GM12878 (cell line): ENCODE measurements around the gene RACK1. TPM values are rescaled to one million over a fixed set of nuclear protein-coding genes. Genes with fewer than 3 reads are reported as not detected.

Source experiments
- ATAC-seq: fragments of 200-7000 bp; cut with Tn5 transposase; 3 replicates; pipeline ENCODE4 v1.9.1; 2020; ENCODE audit warnings: mild to moderate bottlenecking, moderate library complexity
- BruUV-seq: library from RNA; stranded (reverse); fragments of 400-500 nt; replicated peaks from 2 replicates; lab custom pipeline; 2021; lab: Mats Ljungman, UMichigan
- CTCF ChIA-PET: fragments of 300-600 bp; sonication (Branson Sonifier 250); formaldehyde crosslinking; extraction: SDS; loops from one replicate; lab custom pipeline; 2021; ENCODE audit warnings: inconsistent platforms; lab: Yijun Ruan, JAX
- POLR2A ChIA-PET: fragments of 350-600 bp; formaldehyde crosslinking; extraction: SDS; loops from one replicate; lab custom pipeline; 2021; ENCODE audit warnings: inconsistent platforms; lab: Charles Lee
- RAD21 ChIA-PET: fragments of 300-600 bp; sonication (Branson Sonifier 250); formaldehyde crosslinking; loops from one replicate; lab custom pipeline; 2023; ENCODE audit warnings: antibody characterized with exemption; ENCODE audit not compliant: unreplicated experiment; lab: Charles Lee
- SMC1A ChIA-PET: fragments of 300-600 bp; sonication (Branson Sonifier 250); formaldehyde crosslinking; loops from one replicate; lab custom pipeline; 2023; ENCODE audit not compliant: unreplicated experiment, uncharacterized antibody; lab: Charles Lee
- DNase-seq: peaks from one replicate; pipeline ENCODE4 v3.0.0-alpha.2; 2011; ENCODE audit warnings: low read depth, low spot score
- FAIRE-seq: peaks from 3 replicates; lab custom pipeline; 2011; peaks lifted over from hg19 to GRCh38; lab: Jason Lieb, UNC
- H2AFZ ChIP-seq: 2 replicates; pipeline ENCODE4 v1.6.0; 2011; ENCODE audit warnings: low read depth, low read length, control low read depth; ENCODE audit not compliant: control insufficient read depth
- H3K27ac ChIP-seq: 2 replicates; pipeline ENCODE4 v1.5.1; 2011; ENCODE audit warnings: control low read depth; ENCODE audit not compliant: control insufficient read depth, insufficient read depth
- H3K27me3 ChIP-seq, 2 experiments: replicated peaks in 1 of 2; 2 replicates each; pipeline versions ENCODE4 v1.6.0 to v1.6.1; 2011; ENCODE audit warnings: low read length in 1 of 2; ENCODE audit not compliant: control insufficient read depth in 2 of 2, insufficient read depth in 2 of 2
- H3K36me3 ChIP-seq, 2 experiments: 2 replicates each; pipeline ENCODE4 v1.5.1; 2011; ENCODE audit warnings: low read length in 1 of 2; ENCODE audit not compliant: control insufficient read depth in 2 of 2, insufficient read depth in 2 of 2
- H3K4me1 ChIP-seq: 2 replicates; pipeline ENCODE4 v1.6.1; 2011; ENCODE audit warnings: mild to moderate bottlenecking, low read length, moderate library complexity, mixed read lengths; ENCODE audit not compliant: control insufficient read depth, insufficient read depth
- H3K4me2 ChIP-seq: 2 replicates; pipeline ENCODE4 v1.6.0; 2011; ENCODE audit warnings: control low read depth; ENCODE audit not compliant: control insufficient read depth, insufficient read depth
- H3K4me3 ChIP-seq: fragments of 200-600 bp; sonication (generic); 2 replicates; pipeline ENCODE4 v1.5.1; 2016
- H3K79me2 ChIP-seq: 2 replicates; pipeline ENCODE4 v1.6.0; 2011; ENCODE audit warnings: low read length; ENCODE audit not compliant: control insufficient read depth, insufficient read depth
- H3K9ac ChIP-seq: 2 replicates; pipeline ENCODE4 v1.8.0; 2011; ENCODE audit warnings: low read length, control low read depth, mixed read lengths; ENCODE audit not compliant: control insufficient read depth, insufficient read depth
- H3K9me3 ChIP-seq: replicated peaks from 3 replicates; pipeline ENCODE4 v1.5.1; 2011; ENCODE audit warnings: mild to moderate bottlenecking, low read length; ENCODE audit not compliant: control insufficient read depth, insufficient read depth
- H4K20me1 ChIP-seq: 2 replicates; pipeline ENCODE4 v1.6.0; 2011; ENCODE audit not compliant: control insufficient read depth, insufficient read depth
- BCL11A ChIP-seq: IDR thresholded peaks from 2 replicates; pipeline ENCODE4 v1.6.1; 2011; ENCODE audit warnings: low read depth, low read length
- CHD1 ChIP-seq: IDR thresholded peaks from 2 replicates; pipeline ENCODE4 v1.6.1; 2012; ENCODE audit warnings: low read depth, low read length, improper control_type of control experiment
- CREB1 ChIP-seq: IDR thresholded peaks from 2 replicates; pipeline ENCODE4 v1.6.1; 2012; ENCODE audit warnings: low read depth, mild to moderate bottlenecking, inconsistent platforms
- LARP7 ChIP-seq: fragments of 450-650 bp; IDR thresholded peaks from 2 replicates; pipeline ENCODE4 v1.6.1; 2017; ENCODE audit warnings: mild to moderate bottlenecking
- MTA2 ChIP-seq: fragments of 450-650 bp; IDR thresholded peaks from 2 replicates; pipeline ENCODE4 v1.6.1; 2016; ENCODE audit warnings: low read depth, mild to moderate bottlenecking, moderate library complexity
- MXI1 ChIP-seq: fragments of 150-350 bp; IDR thresholded peaks from 2 replicates; pipeline ENCODE4 v1.6.1; 2011; ENCODE audit warnings: low read depth, mild to moderate bottlenecking, inconsistent platforms, low read length, improper control_type of control experiment
- MYB ChIP-seq: fragments of 150-350 bp; IDR thresholded peaks from 2 replicates; pipeline ENCODE4 v1.6.1; 2014; ENCODE audit warnings: mild to moderate bottlenecking, low read depth, low read length, borderline replicate concordance
- NRF1 ChIP-seq: conservative IDR thresholded peaks from 2 replicates; pipeline ENCODE4 v1.6.1; 2011; ENCODE audit warnings: mild to moderate bottlenecking, low read depth, low read length, improper control_type of control experiment
- RELB ChIP-seq: fragments of 450-650 bp; IDR thresholded peaks from 2 replicates; pipeline ENCODE4 v1.6.1; 2017; ENCODE audit warnings: low read depth, mild to moderate bottlenecking, moderate library complexity
- STAT3 ChIP-seq: IDR thresholded peaks from 2 replicates; pipeline ENCODE4 v1.6.1; 2011; ENCODE audit warnings: low read depth, low read length, improper control_type of control experiment
- ZBED1 ChIP-seq: IDR thresholded peaks from 2 replicates; pipeline ENCODE4 v1.6.1; 2016; ENCODE audit warnings: borderline replicate concordance
- ZNF217 ChIP-seq: fragments of 450-650 bp; IDR thresholded peaks from 2 replicates; pipeline ENCODE4 v1.6.1; 2017; ENCODE audit warnings: antibody characterized with exemption, mild to moderate bottlenecking
- ZNF24 ChIP-seq: fragments of 450-650 bp; IDR thresholded peaks from 2 replicates; pipeline ENCODE4 v1.6.1; 2017; ENCODE audit warnings: antibody characterized with exemption, mild to moderate bottlenecking
- ZNF384 ChIP-seq: IDR thresholded peaks from 2 replicates; pipeline ENCODE4 v1.6.1; 2012; ENCODE audit warnings: low read depth, mild to moderate bottlenecking, low read length, improper control_type of control experiment, borderline replicate concordance
- WGBS: methylation state at CpG from one replicate; pipeline ENCODE4 v1.1.6; 2016; ENCODE audit warnings: low lambda C conversion rate; ENCODE audit not compliant: insufficient replicate concordance, insufficient coverage; ENCODE audit errors: missing lambda C conversion rate; 5-methylcytosine and 5-hydroxymethylcytosine counted together
- in situ Hi-C: fragments of 300-500 bp; cut with MboI; formaldehyde crosslinking; loops from 9 replicates; pipeline ENCODE4 v1.14.3; 2018; ENCODE audit warnings: mixed read lengths
- intact Hi-C: fragments of 100-400 bp; cut with micrococcal nuclease; formaldehyde crosslinking; loops from one replicate; pipeline ENCODE4 v1.14.2; 2022; ENCODE audit not compliant: unreplicated experiment
- polyA plus RNA-seq, 11 experiments: library from polyadenylated mRNA; depleted of rRNA in 4 of 11; unstranded in 6 of 11; stranded (reverse) in 5 of 11; fragments of >200 nt; fragmentation: Nextera tagmentation in 4 of 11; fragmentation: Illumina TruSeq in 1 of 11; extraction: Ambion mirVana in 4 of 11; extraction: Trizol in 1 of 11; gene quantifications; 1 replicate in 1 of 11; 2 replicates in 10 of 11; pipeline versions ENCODE4 v1.2.1 to v1.2.3, GENCODE V29; 2011 to 2016; ENCODE audit warnings: inconsistent platforms in 2 of 11, missing spikeins in 2 of 11, low read depth in 1 of 11
- total RNA-seq, 4 experiments: library from RNA; depleted of rRNA in 3 of 4; stranded (reverse); fragments of >200 nt in 3 of 4; fragmentation: Illumina TruSeq in 1 of 4; extraction: Trizol in 1 of 4; gene quantifications; 2 replicates each; pipeline versions ENCODE4 v1.2.1 to v1.2.3, GENCODE V29; 2013 to 2021
- TF ChIP-seq, protein P1 (sequence below): fragments of 450-650 bp; IDR thresholded peaks from 2 replicates; pipeline ENCODE4 v1.6.1; 2017; ENCODE audit warnings: borderline replicate concordance
- TF ChIP-seq, protein P2 (sequence below): fragments of 150-350 bp; IDR thresholded peaks from 2 replicates; pipeline ENCODE4 v1.6.1; 2016; ENCODE audit warnings: low read depth, low read length

RACK1 gene
- total and polyA plus RNA-seq, 10 of the 15 experiments (the other 5 are each of a cell fraction or from before 2014, with no cell fraction given) = 1,365 to 6,584 (median 4,167) TPM

DNA sequence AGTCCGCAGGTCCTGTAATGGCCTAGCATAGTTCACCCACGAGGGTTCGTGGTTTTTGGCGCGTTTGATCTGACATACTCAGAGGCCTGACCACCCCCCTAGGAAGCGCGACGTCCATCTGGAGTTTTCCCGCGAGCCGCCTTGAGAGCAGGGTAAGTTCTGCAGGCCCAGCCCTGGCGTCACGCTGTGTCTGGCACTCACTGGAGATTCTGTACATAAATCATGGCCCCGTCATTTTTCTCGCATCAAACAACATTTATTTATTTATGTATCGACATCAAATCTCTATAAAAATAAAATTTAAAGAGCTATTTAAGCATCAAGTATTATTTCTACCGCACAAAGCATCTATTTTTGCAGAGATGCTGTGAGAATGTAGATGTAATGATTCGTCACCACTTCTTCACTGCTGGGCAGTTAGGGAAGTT is 21.1 kb downstream of the RACK1 start (continued):
- TF ChIP-seq MYB = no peak
- no peak for TF ChIP-seq STAT3
- TF ChIP-seq ZBED1 = no peak
- TF ChIP-seq CHD1 = 0 out of 2 replicates have a peak, but pooled peaks have one; percentile 4
- TF ChIP-seq ZNF384 = no peak
- peak; percentile 84 for TF ChIP-seq ZNF24
- 0 out of 2 replicates have a peak, but pooled peaks have one; percentile 2 for TF ChIP-seq BCL11A
- no peak for TF ChIP-seq NRF1

DNA sequence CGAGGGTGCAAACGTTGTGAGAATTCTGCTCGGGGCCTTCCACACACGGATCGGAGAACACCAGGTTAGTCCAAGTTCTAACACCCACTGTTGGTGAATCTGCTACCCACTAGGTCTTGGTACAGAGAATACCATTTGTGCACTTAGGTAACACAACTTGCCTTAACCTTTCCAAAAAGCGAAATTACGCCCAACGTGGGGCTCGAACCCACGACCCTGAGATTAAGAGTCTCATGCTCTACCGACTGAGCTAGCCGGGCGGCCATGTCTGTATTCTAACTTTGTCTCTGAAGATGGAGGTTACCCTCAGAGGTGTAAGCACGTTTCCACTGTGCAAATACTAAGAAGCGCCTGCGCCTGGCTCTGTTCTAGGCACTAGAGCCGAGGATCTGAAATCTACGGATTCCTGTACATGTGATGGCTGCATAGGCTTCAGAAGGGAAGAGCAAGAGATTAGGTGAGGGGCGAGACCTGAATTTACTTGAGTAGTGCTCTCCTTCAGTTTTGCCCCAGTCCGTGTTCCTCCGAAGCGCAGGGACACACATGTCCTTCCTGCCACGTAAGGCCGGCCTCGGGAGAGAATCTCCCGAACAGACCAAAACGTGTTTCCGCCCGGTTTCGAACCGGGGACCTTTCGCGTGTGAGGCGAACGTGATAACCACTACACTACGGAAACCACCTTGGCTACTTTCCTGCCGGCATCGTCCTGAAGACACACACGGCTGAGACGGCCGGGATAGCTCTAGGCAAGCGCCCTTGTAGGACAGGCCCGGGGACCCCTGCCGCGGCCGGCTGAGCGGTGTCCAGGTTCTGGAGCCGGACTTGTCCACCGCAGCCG is 21.7 kb downstream of the RACK1 start:
- CTCF ChIA-PET = interaction anchor here (0.9 to 2.6 kb wide), 6 partner anchors 9 to 40 kb away, joined by 3 to 12 read pairs (median 4); no protein-coding TSS in a partner anchor
- Histone ChIP-seq H4K20me1 (no peaks in the 10 kb centered on the region), H3K27ac (peak overlapping the region; percentile 95), H3K9me3 (no peaks in the 10 kb centered on the region), H2AFZ (peak overlapping the region; percentile 63), H3K4me3 (peak overlapping the region; percentile 98), H3K27me3 (no peaks in the 10 kb centered on the region), H3K4me1 (peaks cover 20% of the 10 kb centered on the region), H3K36me3 (no peaks in the 10 kb centered on the region), H3K9ac (peak overlapping the region; percentile 81), H3K4me2 (peak overlapping the region; percentile 92), H3K79me2 (peaks cover 23% of the 10 kb centered on the region)
- DNase-seq (peak; percentile 95), FAIRE-seq (no peak), ATAC-seq (peak; percentile 50)
- under 1% methylated on average over 50 of the region's 50 CpGs for WGBS
- POLR2A ChIA-PET = interaction anchor here (0.6 to 5.1 kb wide), 11 partner anchors 9 to 427 kb away, joined by 3 to 36 read pairs (median 8); partner anchors contain the start of genes RACK1 and TRIM52
- BruUV-seq = no TSS peak
- RAD21 ChIA-PET = interaction anchor here (0.6 to 2.6 kb wide), 9 partner anchors 15 to 168 kb away, joined by 3 to 25 read pairs (median 4); no protein-coding TSS in a partner anchor
- intact Hi-C loops = loop anchor here (1.0 to 2.0 kb wide), 3 partner anchors 15 to 39 kb away; partner anchors contain the start of gene TRIM52
- in situ Hi-C loops = no loop called here
- SMC1A ChIA-PET = interaction anchor here (0.6 to 1.9 kb wide), 11 partner anchors 13 to 59 kb away, joined by 3 to 10 read pairs (median 4); partner anchors contain the start of genes RACK1 and TRIM7
- TF ChIP-seq LARP7 (peak; percentile 89), RELB (peak; percentile 76), STAT3 (no peak), MXI1 (peak; percentile 75), MTA2 (peak; percentile 32), ZNF217 (peak; percentile 94; the same call in 1 of the 2 replicates), CREB1 (no peak)
- TF ChIP-seq, protein P1, sequence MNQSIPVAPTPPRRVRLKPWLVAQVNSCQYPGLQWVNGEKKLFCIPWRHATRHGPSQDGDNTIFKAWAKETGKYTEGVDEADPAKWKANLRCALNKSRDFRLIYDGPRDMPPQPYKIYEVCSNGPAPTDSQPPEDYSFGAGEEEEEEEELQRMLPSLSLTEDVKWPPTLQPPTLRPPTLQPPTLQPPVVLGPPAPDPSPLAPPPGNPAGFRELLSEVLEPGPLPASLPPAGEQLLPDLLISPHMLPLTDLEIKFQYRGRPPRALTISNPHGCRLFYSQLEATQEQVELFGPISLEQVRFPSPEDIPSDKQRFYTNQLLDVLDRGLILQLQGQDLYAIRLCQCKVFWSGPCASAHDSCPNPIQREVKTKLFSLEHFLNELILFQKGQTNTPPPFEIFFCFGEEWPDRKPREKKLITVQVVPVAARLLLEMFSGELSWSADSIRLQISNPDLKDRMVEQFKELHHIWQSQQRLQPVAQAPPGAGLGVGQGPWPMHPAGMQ = no peak
- TF ChIP-seq, protein P2, sequence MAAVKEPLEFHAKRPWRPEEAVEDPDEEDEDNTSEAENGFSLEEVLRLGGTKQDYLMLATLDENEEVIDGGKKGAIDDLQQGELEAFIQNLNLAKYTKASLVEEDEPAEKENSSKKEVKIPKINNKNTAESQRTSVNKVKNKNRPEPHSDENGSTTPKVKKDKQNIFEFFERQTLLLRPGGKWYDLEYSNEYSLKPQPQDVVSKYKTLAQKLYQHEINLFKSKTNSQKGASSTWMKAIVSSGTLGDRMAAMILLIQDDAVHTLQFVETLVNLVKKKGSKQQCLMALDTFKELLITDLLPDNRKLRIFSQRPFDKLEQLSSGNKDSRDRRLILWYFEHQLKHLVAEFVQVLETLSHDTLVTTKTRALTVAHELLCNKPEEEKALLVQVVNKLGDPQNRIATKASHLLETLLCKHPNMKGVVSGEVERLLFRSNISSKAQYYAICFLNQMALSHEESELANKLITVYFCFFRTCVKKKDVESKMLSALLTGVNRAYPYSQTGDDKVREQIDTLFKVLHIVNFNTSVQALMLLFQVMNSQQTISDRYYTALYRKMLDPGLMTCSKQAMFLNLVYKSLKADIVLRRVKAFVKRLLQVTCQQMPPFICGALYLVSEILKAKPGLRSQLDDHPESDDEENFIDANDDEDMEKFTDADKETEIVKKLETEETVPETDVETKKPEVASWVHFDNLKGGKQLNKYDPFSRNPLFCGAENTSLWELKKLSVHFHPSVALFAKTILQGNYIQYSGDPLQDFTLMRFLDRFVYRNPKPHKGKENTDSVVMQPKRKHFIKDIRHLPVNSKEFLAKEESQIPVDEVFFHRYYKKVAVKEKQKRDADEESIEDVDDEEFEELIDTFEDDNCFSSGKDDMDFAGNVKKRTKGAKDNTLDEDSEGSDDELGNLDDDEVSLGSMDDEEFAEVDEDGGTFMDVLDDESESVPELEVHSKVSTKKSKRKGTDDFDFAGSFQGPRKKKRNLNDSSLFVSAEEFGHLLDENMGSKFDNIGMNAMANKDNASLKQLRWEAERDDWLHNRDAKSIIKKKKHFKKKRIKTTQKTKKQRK = 0 out of 2 replicates have a peak, but pooled peaks have one; percentile 24
